ENCODE data around the gene MIER2.
"Not testable (repeated sequence)": the region's sequence is repeated elsewhere in the genome, so short reads cannot be mapped to it uniquely, and the experiment has no call there.

Gene MIER2

DNA sequence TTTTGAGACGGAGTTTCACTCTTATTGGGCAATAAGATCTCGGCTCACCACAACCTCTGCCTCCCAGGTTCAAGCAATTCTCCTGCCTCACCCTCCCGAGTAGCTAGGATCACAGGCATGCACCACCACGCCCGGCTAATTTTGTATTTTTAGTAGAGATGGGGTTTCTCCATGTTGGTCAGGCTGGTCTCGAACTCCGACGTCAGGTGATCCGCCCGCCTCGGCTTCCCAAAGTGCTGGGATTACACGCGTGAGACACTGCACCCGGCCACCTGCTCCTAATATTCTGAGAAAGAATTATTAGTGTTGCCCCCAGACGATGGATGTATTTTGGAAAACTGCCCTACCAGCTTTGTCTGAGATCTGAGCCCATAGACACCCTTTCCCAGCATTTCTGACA lies 10.9 kb upstream of the MIER2 start:
- DNase-seq (ENCODE audit: low read depth): not testable (repeated sequence)

GRCh38 chr19:355134-355533 lies 10.5 kb upstream of the MIER2 start:
- DNase-seq (ENCODE audit: low read depth): no peak

- DNase-seq (ENCODE audit: low read depth): no peak
Observed at GRCh38 chr19:351976-352625, 7.5 kb upstream of the MIER2 start.

GRCh38 chr19:347946-348861 lies 3.6 kb upstream of the MIER2 start:
- no peak for DNase-seq (ENCODE audit: low read depth)

GRCh38 chr19:345320-345879 lies 804 bp upstream of the MIER2 start:
- no peak for DNase-seq (ENCODE audit: low read depth)

DNA sequence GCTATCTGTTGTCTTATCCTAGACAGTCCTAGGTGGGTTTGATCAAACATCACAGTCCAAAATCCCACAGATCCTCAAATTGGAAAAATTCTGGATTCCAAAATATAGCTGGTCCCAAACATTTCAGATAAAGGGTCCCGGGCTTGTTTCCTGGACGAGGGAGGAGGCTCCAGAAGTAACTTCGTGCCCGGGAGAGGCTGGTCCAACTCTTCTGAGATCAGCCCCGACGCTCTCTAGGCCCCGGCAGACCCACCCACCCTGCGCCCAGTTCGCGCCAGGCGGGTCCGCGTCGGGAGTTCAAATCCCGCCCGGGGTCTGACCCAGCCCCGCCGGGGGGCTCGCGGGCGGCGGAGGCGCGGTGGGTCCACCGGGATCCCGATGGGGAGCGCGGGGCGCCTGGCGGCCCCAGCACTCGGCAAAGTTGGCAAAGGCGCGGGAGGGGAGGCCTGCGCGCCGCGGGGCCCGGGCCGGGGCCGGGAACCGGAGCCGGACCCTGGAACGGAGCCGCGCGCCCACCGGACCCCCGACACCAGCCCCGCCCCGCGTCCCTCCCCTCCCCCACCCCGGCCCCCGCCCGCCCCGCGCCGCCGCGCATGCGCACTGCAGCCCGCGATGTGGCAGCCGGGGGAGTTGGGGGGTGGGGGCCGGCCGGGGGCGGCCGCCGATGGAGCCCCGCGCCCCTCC lies 513 bp downstream of the MIER2 start:
- DNase-seq (ENCODE audit: low read depth): no peak

- no peak for DNase-seq (ENCODE audit: low read depth)
Observed at GRCh38 chr19:343451-343931, 1.1 kb downstream of the MIER2 start.

DNA sequence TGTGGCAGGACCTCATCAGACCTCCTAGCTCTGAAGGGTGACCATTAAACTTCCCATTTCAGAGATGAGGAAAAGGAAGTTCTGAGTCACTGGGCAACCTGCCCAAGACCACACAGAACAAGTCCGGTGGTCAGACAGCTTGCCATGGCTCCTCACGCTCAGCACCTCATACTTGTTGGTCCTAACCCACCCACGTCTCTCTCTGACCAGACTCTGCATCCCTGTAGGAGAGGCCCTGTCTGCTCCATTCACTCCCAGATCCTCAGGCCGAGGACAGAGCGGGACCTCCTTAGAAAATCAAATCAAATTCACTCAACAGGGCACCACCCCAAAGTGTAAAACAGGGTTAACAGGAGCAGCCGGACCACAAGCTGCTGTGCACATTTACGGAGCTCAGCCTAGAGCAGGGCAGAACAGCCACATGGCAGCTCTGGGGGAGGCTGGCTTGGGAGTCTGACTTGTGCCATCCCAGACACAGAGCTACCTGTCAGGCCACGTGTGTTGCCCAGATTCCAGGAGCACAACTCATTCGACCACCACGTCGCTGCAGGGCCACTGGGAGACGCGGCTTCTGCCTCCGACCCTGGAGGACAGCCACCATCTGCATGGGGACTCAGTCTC lies 1.7 kb downstream of the MIER2 start:
- DNase-seq (ENCODE audit: low read depth): peak; percentile 53

- DNase-seq (ENCODE audit: low read depth): no peak
Observed at GRCh38 chr19:342128-342455, 2.5 kb downstream of the MIER2 start.

DNA sequence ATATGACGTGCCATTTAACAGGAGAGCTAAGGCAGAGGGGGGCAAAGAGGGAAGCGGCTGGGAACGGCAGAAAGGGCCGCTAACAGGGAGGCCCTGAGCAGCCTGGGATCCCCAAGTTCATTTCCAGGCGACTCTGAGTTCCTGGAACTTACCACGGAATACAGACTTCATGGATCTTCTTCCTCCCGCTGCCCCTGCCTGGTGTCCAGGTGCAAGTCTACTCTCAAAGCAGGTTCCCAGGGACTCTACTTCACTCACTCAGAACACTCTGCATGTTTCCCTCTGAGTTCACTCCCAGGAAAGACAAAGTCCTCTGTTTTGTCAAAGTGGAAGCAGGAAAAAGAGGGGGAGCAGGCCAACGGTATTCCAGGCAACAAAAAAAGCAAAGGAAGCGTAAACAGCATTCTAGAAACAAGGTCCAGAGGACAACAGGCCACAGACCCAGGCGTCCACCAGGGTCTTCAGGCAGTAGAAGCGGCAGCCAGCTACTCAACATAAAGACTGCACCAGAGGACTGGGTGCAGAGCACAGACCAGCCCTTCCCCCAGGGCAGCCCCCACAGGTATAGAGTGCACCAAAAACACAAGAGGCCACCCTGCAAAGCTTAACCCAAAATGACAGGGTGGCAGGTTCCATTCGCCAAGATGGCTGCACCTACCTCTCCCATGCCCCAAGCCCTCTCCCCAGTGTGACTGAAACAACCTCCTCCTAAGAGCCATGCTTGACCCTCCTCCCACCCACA lies 3.0 kb downstream of the MIER2 start:
- no peak for DNase-seq (ENCODE audit: low read depth)

DNA sequence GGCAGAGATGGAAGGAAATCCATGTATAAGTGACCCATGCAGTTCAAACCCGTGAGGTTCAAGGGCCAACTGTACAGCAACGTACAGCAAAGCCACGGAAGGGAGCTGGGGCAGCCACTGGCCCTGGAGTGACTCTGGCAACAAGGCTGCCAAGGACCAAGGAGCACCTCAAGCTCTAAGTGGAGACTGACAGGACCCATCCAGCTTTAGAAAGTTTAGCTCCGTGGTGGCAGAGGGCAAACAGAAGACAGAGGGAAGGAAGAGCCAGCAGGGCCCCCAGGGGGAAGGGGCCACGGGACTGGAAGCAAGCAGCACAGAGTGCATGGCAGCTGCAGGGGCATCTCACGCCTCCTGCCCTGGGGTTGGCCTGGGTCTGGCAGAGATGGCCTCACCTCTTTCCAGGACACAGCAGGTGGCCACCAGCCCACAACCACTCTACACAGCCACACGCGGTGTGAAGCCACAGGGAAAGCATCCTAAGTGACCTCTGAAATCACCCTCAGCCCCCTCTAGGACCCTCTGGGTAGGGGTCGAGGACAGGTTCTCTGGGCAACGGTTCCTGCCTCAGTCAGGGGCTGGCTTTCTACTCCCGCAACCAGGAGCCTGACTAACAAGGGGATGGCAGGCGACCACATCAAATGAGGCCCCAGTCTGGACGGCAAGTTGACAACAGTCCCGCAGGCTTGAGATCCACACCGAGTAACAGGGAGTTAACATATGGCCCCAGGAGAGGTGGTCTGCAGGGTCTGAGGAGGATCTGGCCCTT lies 3.8 kb downstream of the MIER2 start:
- DNase-seq (ENCODE audit: low read depth): no peak

GRCh38 chr19:339262-339887 lies 5.2 kb downstream of the MIER2 start:
- no peak for DNase-seq (ENCODE audit: low read depth)

DNA sequence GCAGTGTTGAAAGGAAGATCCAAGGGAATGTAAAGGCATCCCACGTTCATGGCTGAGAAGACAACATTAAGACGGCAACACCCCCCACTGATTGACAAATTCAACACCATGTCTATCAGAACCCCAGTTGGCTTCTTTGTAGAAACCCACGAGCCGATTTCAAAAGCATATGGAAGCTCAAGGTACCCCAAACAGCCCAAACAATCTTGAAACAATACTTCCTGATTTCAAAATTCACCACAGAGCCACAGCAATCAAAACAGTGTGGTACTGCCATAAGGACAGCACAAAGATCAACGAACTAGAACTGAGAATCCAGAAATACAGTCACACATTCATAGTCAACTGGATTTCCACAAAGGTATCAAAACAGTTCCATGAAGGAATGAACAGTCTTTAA lies 6.2 kb downstream of the MIER2 start:
- DNase-seq (ENCODE audit: low read depth): no peak

DNA sequence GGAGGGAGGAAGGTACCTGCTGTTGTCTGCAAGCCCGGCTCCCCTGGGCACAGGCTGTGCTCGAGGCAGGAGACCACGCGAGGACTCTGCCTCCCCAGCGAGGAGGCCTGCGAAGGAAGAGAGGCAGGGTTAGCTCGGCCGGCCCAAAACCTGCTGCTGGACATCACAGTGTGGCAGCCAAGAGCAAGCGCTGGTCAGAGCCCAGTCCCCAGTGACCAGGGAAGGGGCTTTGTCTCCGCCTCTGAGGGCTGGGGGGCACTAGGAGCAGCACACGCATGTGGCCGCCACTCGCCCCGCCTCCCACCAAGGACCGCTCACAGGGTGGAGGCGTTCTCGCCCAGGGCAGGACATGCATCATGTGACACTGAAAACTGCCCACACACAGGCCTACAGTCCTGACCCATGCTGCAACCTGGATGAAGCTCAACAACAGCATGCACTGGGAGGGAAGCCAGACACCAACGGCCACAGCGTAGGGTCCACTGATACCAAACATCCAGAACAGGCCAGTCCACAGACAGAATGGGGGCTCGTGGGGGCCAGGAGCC lies 8.5 kb downstream of the MIER2 start:
- no peak for DNase-seq (ENCODE audit: low read depth)

DNA sequence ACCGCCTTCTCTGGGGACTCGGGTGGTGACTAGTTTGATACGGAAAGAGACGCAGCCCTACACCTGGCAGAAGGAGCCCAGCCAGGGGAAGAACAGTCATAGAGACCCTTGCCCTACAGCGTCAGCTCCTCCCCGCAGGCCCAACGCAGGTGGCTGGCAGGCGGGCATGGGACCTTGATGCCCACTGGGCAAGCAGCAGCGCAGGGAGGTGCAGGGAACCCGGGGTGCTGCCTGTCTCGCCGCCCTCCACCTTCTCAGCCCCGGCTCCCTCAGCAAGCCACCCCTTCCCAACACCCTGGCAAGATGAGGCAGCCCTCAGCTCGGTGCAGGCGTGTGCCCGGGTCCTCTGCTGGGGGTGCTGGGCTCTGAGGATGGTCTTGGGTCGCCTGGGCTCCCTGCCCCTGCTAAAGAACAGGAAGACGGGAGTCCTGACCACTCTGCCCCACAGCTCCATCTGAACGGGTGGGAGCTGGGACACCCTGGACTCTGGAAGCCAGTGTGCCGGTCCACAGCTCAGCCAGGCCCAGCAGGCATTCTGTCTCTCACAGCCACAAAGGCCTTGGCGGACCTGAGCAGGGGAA lies 9.0 kb downstream of the MIER2 start:
- no peak for DNase-seq (ENCODE audit: low read depth)

DNA sequence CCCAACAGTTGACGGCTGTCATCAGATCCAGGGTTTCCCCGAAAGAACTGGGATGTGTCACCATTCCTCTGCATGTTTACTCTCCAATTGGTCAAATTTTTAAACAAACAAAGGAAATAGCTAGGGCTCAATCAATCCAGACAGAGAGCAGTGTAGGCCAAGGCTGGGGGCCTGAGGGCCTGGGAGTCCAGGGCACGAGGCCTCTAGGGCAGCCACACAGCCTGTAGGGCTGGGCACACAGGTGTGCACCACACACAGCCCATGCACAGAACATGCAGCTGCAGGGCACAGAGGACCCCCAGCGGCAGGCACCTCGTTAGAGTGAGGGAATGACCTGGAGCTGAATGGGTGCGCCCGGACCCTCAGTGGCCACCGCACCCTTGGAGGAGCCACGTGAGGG lies 9.5 kb downstream of the MIER2 start:
- no peak for DNase-seq (ENCODE audit: low read depth)

GRCh38 chr19:334296-335071 lies 10.1 kb downstream of the MIER2 start:
- DNase-seq (ENCODE audit: low read depth): no peak

GRCh38 chr19:330503-330902 lies 14.1 kb downstream of the MIER2 start:
- DNase-seq (ENCODE audit: low read depth): no peak

DNA sequence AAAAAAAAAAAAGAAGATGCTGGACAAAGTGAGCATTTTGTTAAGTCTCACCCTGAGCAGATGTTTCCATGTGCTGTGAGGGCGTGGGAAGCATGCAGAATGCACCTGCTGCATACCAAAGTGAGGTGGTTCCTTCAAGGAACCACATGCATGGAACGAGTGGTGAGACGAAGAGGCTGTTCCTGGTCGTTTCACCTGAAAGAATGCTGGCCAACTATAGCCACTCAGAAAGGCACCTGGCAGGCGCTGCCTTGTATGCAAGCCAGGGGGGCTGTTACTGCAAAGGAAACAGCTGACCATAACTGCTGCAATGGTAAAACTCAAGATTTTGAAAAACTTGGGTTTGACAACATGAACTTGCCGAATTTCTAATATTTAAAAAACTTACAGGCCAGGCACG lies 14.7 kb downstream of the MIER2 start:
- DNase-seq (ENCODE audit: low read depth): no peak

All from fibroblast of the conjunctiva (primary cell).